ENCODE data around the gene LSS. TPM values are rescaled to one million over a fixed set of nuclear protein-coding genes. Genes with fewer than 3 reads are reported as not detected.

The LSS gene
- total and polyA plus RNA-seq, 10 of the 15 experiments (the other 5 are each of a cell fraction or from before 2014, with no cell fraction given) = 2.9 to 82.4 (median 27.5) TPM

DNA sequence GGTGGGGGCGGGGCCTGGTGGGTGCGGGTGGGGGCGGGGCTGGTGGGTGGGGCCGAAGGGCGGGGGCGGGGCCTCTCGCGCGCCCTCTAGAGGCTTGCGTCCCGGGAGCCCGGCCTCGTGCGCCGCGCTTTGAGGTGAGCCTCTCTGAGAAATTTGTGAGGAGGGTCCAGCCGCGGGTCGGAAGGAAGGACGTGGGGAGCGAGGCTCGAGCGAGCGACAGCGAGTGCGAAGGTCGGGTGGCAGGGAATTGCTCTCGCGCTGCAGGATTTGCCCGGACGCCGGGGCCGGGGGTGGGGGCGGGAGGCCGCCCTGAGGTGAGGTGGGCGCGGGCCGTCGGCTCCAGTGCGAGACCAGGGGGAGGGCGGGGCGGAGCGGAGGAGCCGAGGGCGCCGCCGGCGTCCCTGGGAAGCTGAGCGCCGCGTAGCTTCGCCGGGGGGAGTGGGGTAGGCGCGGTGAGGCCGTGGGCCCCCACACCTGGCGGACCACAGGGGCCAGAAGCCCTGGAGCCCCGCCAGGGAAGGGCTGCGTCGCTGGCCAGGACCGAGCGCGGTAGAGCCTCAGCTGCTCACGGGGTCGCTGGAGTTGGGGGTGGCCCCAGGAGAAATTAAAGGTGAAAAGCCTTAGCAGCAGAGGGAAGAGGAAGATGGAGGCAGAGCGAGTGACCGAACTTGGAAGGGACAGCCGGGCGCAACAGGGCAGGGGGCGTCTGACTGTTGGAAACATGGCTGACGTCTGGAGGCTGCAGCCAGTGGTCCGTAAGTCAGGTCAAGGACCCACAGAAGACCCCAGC, 754 bp upstream of the LSS start:
- ChIA-PET POLR2A (interaction anchor here (1.2 to 1.3 kb wide), 2 partner anchors 12 to 24 kb away, joined by 3 to 4 read pairs; no protein-coding TSS in a partner anchor), RAD21 (ENCODE audit: unreplicated experiment) (interaction anchor here (4.0 kb wide), 1 partner anchor 25 kb away, joined by 19 read pairs; no protein-coding TSS in a partner anchor), SMC1A (ENCODE audit: uncharacterized antibody, unreplicated experiment) (interaction anchor here (0.6 to 2.5 kb wide), 3 partner anchors 24 to 142 kb away, joined by 4 to 15 read pairs (median 4); no protein-coding TSS in a partner anchor), CTCF (interaction anchor here (0.7 to 9.7 kb wide), 6 partner anchors 23 to 1090 kb away, joined by 3 to 59 read pairs (median 10); partner anchors contain the start of genes MCM3AP and YBEY)
- Histone ChIP-seq H4K20me1 (ENCODE audit: control insufficient read depth, insufficient read depth) (no peaks in the 10 kb centered on the region), H3K79me2 (ENCODE audit: control insufficient read depth, insufficient read depth, low read length) (peaks cover 50% of the 10 kb centered on the region), H3K27ac (ENCODE audit: control insufficient read depth, insufficient read depth) (peak overlapping the region; percentile 73), H3K36me3 (ENCODE audit: control insufficient read depth in 2 of 2, insufficient read depth in 2 of 2, low read length in 1 of 2) (peaks cover 0 to 5% of the 10 kb centered on the region in 2 experiments; a peak in 2 of 4 replicates), H3K4me3 (peak overlapping the region; percentile 73), H3K4me1 (ENCODE audit: control insufficient read depth, insufficient read depth, low read length) (peaks cover 5% of the 10 kb centered on the region; the same call in 1 of the 2 replicates), H2AFZ (ENCODE audit: control insufficient read depth, low read depth, low read length) (peak overlapping the region; percentile 70), H3K9me3 (replicated peaks; ENCODE audit: control insufficient read depth, insufficient read depth, low read length) (no peaks in the 10 kb centered on the region), H3K9ac (ENCODE audit: control insufficient read depth, insufficient read depth, low read length) (peak overlapping the region; percentile 73), H3K27me3 (replicated peaks in 1 of 2; ENCODE audit: control insufficient read depth in 2 of 2, insufficient read depth in 2 of 2, low read length in 1 of 2) (no peaks in the 10 kb centered on the region), H3K4me2 (ENCODE audit: control insufficient read depth, insufficient read depth) (peak overlapping the region; percentile 90)
- DNase-seq (ENCODE audit: low read depth, low spot score) (no peak), FAIRE-seq (no peak), ATAC-seq (peak; percentile 50)
- BruUV-seq (replicated peaks) = no TSS peak
- WGBS (ENCODE audit: insufficient coverage, insufficient replicate concordance, low lambda C conversion rate, missing lambda C conversion rate) = 9% methylated on average over 21 of the region's 72 CpGs
- in situ Hi-C loops (cut with MboI) (no loop called here), intact Hi-C loops (cut with micrococcal nuclease; ENCODE audit: unreplicated experiment) (loop anchor here (5.0 kb wide), 2 partner anchors 58 to 87 kb away; partner anchors contain the start of genes MCM3AP and YBEY)
- TF ChIP-seq BMI1 (IDR thresholded peaks at IDR 0.05; ENCODE audit: borderline replicate concordance) (no peak), RB1 (IDR thresholded peaks at IDR 0.05; ENCODE audit: borderline replicate concordance) (no peak), MEF2B (IDR thresholded peaks at IDR 0.05; ENCODE audit: partially characterized antibody, poor library complexity, severe bottlenecking) (peak; percentile 35), SMAD1 (IDR thresholded peaks at IDR 0.05; ENCODE audit: low read depth, partially characterized antibody) (no peak), RUNX3 (IDR thresholded peaks at IDR 0.05; ENCODE audit: low read length) (no peak), IKZF2 (IDR thresholded peaks at IDR 0.05) (no peak), SMC3 (IDR thresholded peaks at IDR 0.05; ENCODE audit: borderline replicate concordance, low read length) (no peak), ZNF217 (IDR thresholded peaks at IDR 0.05) (no peak), PAX8 (IDR thresholded peaks at IDR 0.05) (no peak), SREBF1 (IDR thresholded peaks at IDR 0.05; ENCODE audit: low read length) (no peak), ZSCAN29 (IDR thresholded peaks at IDR 0.05) (no peak), SMAD5 (IDR thresholded peaks at IDR 0.05; ENCODE audit: low read depth) (0 out of 2 replicates have a peak, but pooled peaks have one; percentile 9), NR2C2 (IDR thresholded peaks at IDR 0.05; ENCODE audit: borderline replicate concordance, control insufficient read depth, insufficient read length, low read depth) (no peak), SMARCA5 (IDR thresholded peaks at IDR 0.05) (0 out of 2 replicates have a peak, but pooled peaks have one; percentile 35), TCF12 (IDR thresholded peaks at IDR 0.05; ENCODE audit: low read depth, low read length) (no peak), RELA (IDR thresholded peaks at IDR 0.05; ENCODE audit: borderline replicate concordance, partially characterized antibody) (no peak), CBX3 (IDR thresholded peaks at IDR 0.05; ENCODE audit: borderline replicate concordance, low read depth) (no peak), ATF7 (IDR thresholded peaks at IDR 0.05; ENCODE audit: low read depth) (no peak), ZZZ3 (IDR thresholded peaks at IDR 0.05; ENCODE audit: control insufficient read depth, insufficient read length, low read depth) (no peak), KLF5 (IDR thresholded peaks at IDR 0.05; ENCODE audit: partially characterized antibody) (no peak)
- TF ChIP-seq, protein P1, sequence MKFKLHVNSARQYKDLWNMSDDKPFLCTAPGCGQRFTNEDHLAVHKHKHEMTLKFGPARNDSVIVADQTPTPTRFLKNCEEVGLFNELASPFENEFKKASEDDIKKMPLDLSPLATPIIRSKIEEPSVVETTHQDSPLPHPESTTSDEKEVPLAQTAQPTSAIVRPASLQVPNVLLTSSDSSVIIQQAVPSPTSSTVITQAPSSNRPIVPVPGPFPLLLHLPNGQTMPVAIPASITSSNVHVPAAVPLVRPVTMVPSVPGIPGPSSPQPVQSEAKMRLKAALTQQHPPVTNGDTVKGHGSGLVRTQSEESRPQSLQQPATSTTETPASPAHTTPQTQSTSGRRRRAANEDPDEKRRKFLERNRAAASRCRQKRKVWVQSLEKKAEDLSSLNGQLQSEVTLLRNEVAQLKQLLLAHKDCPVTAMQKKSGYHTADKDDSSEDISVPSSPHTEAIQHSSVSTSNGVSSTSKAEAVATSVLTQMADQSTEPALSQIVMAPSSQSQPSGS (IDR thresholded peaks at IDR 0.05; ENCODE audit: low read length) = no peak
- TF ChIP-seq, protein P2, sequence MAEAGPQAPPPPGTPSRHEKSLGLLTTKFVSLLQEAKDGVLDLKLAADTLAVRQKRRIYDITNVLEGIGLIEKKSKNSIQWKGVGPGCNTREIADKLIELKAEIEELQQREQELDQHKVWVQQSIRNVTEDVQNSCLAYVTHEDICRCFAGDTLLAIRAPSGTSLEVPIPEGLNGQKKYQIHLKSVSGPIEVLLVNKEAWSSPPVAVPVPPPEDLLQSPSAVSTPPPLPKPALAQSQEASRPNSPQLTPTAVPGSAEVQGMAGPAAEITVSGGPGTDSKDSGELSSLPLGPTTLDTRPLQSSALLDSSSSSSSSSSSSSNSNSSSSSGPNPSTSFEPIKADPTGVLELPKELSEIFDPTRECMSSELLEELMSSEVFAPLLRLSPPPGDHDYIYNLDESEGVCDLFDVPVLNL (IDR thresholded peaks at IDR 0.05; ENCODE audit: low read depth, low read length) = no peak

All from GM12878 (cell line).